B cell (primary cell): Measurements from ENCODE around the gene DRD3.

Source experiments
- EZH2 ChIP-seq: IDR thresholded peaks from 2 replicates; pipeline ENCODE4 v1.6.1; 2012; ENCODE audit warnings: borderline replicate concordance, low read depth, mild to moderate bottlenecking, moderate library complexity, low read length; ENCODE audit not compliant: insufficient read depth, poor library complexity, severe bottlenecking
- TF ChIP-seq, protein P1 (sequence below): fragments of 200-600 bp; IDR thresholded peaks from one replicate; pipeline ENCODE4 v1.8.0; 2022; ENCODE audit warnings: antibody characterized with exemption, mild to moderate bottlenecking

DNA sequence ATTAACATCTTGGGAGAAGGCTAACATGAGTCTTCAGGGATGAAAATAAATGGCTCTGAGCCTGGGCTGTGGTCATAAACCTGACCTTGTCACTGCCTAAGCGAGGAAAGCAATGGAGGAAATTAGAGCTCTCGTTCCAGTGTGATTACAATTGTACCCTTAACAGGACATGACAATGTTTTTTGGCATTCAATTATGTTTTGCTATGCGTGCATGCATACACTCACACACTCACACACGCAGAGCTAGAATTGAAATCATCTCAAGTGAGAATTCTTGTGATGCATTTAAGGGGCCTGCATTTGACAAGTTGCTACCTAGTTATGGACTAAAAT, 34.4 kb upstream of the DRD3 start:
- TF ChIP-seq, protein P1, sequence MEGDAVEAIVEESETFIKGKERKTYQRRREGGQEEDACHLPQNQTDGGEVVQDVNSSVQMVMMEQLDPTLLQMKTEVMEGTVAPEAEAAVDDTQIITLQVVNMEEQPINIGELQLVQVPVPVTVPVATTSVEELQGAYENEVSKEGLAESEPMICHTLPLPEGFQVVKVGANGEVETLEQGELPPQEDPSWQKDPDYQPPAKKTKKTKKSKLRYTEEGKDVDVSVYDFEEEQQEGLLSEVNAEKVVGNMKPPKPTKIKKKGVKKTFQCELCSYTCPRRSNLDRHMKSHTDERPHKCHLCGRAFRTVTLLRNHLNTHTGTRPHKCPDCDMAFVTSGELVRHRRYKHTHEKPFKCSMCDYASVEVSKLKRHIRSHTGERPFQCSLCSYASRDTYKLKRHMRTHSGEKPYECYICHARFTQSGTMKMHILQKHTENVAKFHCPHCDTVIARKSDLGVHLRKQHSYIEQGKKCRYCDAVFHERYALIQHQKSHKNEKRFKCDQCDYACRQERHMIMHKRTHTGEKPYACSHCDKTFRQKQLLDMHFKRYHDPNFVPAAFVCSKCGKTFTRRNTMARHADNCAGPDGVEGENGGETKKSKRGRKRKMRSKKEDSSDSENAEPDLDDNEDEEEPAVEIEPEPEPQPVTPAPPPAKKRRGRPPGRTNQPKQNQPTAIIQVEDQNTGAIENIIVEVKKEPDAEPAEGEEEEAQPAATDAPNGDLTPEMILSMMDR, result no peak
- TF ChIP-seq EZH2, result no peak
